ENCODE data around the gene RAX2.
A peak's percentile ranks its signal among the peaks of the same experiment; 100 is the strongest.

The RAX2 gene

GRCh38 chr19:3781603-3782002 lies 9.6 kb upstream of the RAX2 start:
- no peak overlapping the region for H3K27ac ChIP-seq
- H3K4me3 ChIP-seq, result no peak overlapping the region
- no peak for DNase-seq (ENCODE audit: low spot score)
- TF ChIP-seq CTCF (IDR thresholded peaks at IDR 0.05), result no peak

GRCh38 chr19:3780786-3781304 lies 8.8 kb upstream of the RAX2 start:
- H3K4me3 ChIP-seq, result no peak overlapping the region
- no peak overlapping the region for H3K27ac ChIP-seq
- no peak for DNase-seq (ENCODE audit: low spot score)
- no peak for TF ChIP-seq CTCF (IDR thresholded peaks at IDR 0.05)

- no peak for TF ChIP-seq CTCF (IDR thresholded peaks at IDR 0.05)
- H3K27ac ChIP-seq, result no peak overlapping the region
- no peak overlapping the region for H3K4me3 ChIP-seq
- no peak for DNase-seq (ENCODE audit: low spot score)
These were observed 7.1 kb upstream of the RAX2 start for GRCh38 chr19:3778899-3779723.

GRCh38 chr19:3778104-3778867 lies 6.3 kb upstream of the RAX2 start:
- no peak overlapping the region for H3K27ac ChIP-seq
- H3K4me3 ChIP-seq, result no peak overlapping the region
- TF ChIP-seq CTCF (IDR thresholded peaks at IDR 0.05), result no peak
- peak; percentile 62 for DNase-seq (ENCODE audit: low spot score)

GRCh38 chr19:3776479-3777040 lies 4.5 kb upstream of the RAX2 start:
- Histone ChIP-seq H3K27ac (no peak overlapping the region), H3K4me3 (no peak overlapping the region)
- no peak for DNase-seq (ENCODE audit: low spot score)
- no peak for TF ChIP-seq CTCF (IDR thresholded peaks at IDR 0.05)

GRCh38 chr19:3775831-3776230 lies 3.8 kb upstream of the RAX2 start:
- no peak for DNase-seq (ENCODE audit: low spot score)
- Histone ChIP-seq H3K4me3 (no peak overlapping the region), H3K27ac (no peak overlapping the region)
- TF ChIP-seq CTCF (IDR thresholded peaks at IDR 0.05), result no peak

Measured in coronary artery (tissue), 2 donors.